DOHH2 (cell line): ENCODE results near the gene DLGAP1.

ENCODE experiments used
- H3F3A ChIP-seq: fragments of 200-600 bp; sonication (generic), shearing (Covaris generic); 2 replicates; pipeline ENCODE4 v1.6.0; 2016; ENCODE audit warnings: antibody characterized with exemption, mild to moderate bottlenecking; ENCODE audit not compliant: control insufficient read depth, insufficient read depth
- H3K27ac ChIP-seq: fragments of 200-600 bp; sonication (generic); 2 replicates; pipeline ENCODE4 v1.5.1; 2014; ENCODE audit warnings: low read depth, mild to moderate bottlenecking, low read length, moderate library complexity
- H3K27me3 ChIP-seq: fragments of 200-600 bp; sonication (generic); 2 replicates; pipeline ENCODE4 v1.6.1; 2014; ENCODE audit warnings: mild to moderate bottlenecking, low read length, mixed read lengths; ENCODE audit not compliant: control insufficient read depth
- H3K36me3 ChIP-seq: fragments of 200-600 bp; sonication (generic); 2 replicates; pipeline ENCODE4 v1.6.1; 2014; ENCODE audit warnings: mild to moderate bottlenecking, low read length, moderate library complexity, mixed read lengths; ENCODE audit not compliant: control insufficient read depth
- H3K4me1 ChIP-seq: fragments of 200-600 bp; sonication (generic); 2 replicates; pipeline ENCODE4 v1.6.1; 2014; ENCODE audit warnings: mild to moderate bottlenecking, low read length, mixed read lengths; ENCODE audit not compliant: control insufficient read depth
- H3K4me2 ChIP-seq: fragments of 200-600 bp; sonication (generic); 2 replicates; pipeline ENCODE4 v1.6.0; 2014; ENCODE audit warnings: mild to moderate bottlenecking, low read length, moderate library complexity
- H3K4me3 ChIP-seq: fragments of 200-600 bp; sonication (generic); 2 replicates; pipeline ENCODE4 v1.5.1; 2014; ENCODE audit warnings: mild to moderate bottlenecking, low read length, mixed read lengths
- H3K79me2 ChIP-seq: fragments of 200-600 bp; sonication (generic); 2 replicates; pipeline ENCODE4 v1.6.1; 2014; ENCODE audit warnings: mild to moderate bottlenecking, low read length, mixed read lengths; ENCODE audit not compliant: control insufficient read depth
- H3K9me2 ChIP-seq: fragments of 200-600 bp; sonication (generic); replicated peaks from 2 replicates; pipeline ENCODE4 v1.6.1; 2014; ENCODE audit warnings: mild to moderate bottlenecking, low read length, mixed read lengths; ENCODE audit not compliant: control insufficient read depth
- H3K9me3 ChIP-seq: fragments of 200-600 bp; sonication (generic); 2 replicates; pipeline ENCODE4 v1.6.1; 2014; ENCODE audit warnings: antibody characterized with exemption, low read length, mixed read lengths; ENCODE audit not compliant: control insufficient read depth, insufficient read depth
- H4K20me1 ChIP-seq: fragments of 200-600 bp; sonication (generic); 2 replicates; pipeline ENCODE4 v1.6.0; 2014; ENCODE audit warnings: low read depth, mild to moderate bottlenecking, antibody characterized with exemption, low read length, moderate library complexity; ENCODE audit not compliant: control insufficient read depth, insufficient read depth
- EZH2phosphoT487 ChIP-seq: fragments of 200-600 bp; sonication (generic); IDR thresholded peaks from 2 replicates; pipeline ENCODE4 v1.6.1; 2017; ENCODE audit warnings: borderline replicate concordance, mild to moderate bottlenecking, antibody characterized with exemption, low read length, moderate library complexity, mixed read lengths
- TF ChIP-seq, protein P1 (sequence below): fragments of 200-600 bp; sonication (generic); IDR thresholded peaks from one replicate; pipeline ENCODE4 v1.5.1; 2014; ENCODE audit warnings: antibody characterized with exemption, mild to moderate bottlenecking, low read depth, low read length; ENCODE audit not compliant: poor library complexity, severe bottlenecking

The DLGAP1 gene

DNA sequence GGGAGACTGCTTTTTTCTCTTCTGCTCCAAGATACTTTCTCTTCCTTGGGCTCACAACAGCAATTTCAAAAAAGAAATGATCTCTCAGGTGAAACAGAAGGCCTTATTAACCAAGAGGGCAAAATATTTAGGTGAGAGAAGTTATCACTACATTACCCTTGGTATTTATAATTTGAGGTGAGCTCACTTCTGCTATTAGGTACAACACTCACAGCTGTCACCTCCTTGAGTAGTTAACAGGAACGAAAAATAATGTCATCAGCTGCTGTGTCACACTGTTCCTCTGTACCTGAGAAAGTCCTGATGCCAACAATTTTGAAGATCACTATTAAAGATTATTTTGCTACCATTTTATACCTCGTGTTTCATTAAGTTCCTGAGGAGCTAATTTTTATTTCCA, 205.0 kb downstream of the DLGAP1 start:
- H4K20me1 ChIP-seq: no peaks in the 10 kb centered on the region
- no peaks in the 10 kb centered on the region for H3K79me2 ChIP-seq
- H3K36me3 ChIP-seq: no peaks in the 10 kb centered on the region
- H3K27ac ChIP-seq: no peak overlapping the region
- H3K9me2 ChIP-seq: no peaks in the 10 kb centered on the region; the same call in 1 of the 2 replicates
- no peaks in the 10 kb centered on the region for H3F3A ChIP-seq
- no peaks in the 10 kb centered on the region for H3K27me3 ChIP-seq
- H3K4me1 ChIP-seq: no peaks in the 10 kb centered on the region
- TF ChIP-seq EZH2phosphoT487: no peak
- TF ChIP-seq, protein P1, sequence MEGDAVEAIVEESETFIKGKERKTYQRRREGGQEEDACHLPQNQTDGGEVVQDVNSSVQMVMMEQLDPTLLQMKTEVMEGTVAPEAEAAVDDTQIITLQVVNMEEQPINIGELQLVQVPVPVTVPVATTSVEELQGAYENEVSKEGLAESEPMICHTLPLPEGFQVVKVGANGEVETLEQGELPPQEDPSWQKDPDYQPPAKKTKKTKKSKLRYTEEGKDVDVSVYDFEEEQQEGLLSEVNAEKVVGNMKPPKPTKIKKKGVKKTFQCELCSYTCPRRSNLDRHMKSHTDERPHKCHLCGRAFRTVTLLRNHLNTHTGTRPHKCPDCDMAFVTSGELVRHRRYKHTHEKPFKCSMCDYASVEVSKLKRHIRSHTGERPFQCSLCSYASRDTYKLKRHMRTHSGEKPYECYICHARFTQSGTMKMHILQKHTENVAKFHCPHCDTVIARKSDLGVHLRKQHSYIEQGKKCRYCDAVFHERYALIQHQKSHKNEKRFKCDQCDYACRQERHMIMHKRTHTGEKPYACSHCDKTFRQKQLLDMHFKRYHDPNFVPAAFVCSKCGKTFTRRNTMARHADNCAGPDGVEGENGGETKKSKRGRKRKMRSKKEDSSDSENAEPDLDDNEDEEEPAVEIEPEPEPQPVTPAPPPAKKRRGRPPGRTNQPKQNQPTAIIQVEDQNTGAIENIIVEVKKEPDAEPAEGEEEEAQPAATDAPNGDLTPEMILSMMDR: no peak
- no peaks in the 10 kb centered on the region for H3K9me3 ChIP-seq
- no peak overlapping the region for H3K4me2 ChIP-seq
- H3K4me3 ChIP-seq: no peak overlapping the region

- H3K4me1 ChIP-seq: no peaks in the 10 kb centered on the region
- no peak for TF ChIP-seq EZH2phosphoT487
- TF ChIP-seq, protein P1: no peak
- H3K27me3 ChIP-seq: no peaks in the 10 kb centered on the region
- H3F3A ChIP-seq: no peaks in the 10 kb centered on the region
- H3K9me3 ChIP-seq: no peaks in the 10 kb centered on the region
- no peaks in the 10 kb centered on the region for H3K36me3 ChIP-seq
- H4K20me1 ChIP-seq: no peaks in the 10 kb centered on the region
- H3K79me2 ChIP-seq: no peaks in the 10 kb centered on the region
- no peak overlapping the region for H3K4me3 ChIP-seq
- no peak overlapping the region for H3K27ac ChIP-seq
- H3K9me2 ChIP-seq: no peaks in the 10 kb centered on the region; the same call in 1 of the 2 replicates
- no peak overlapping the region for H3K4me2 ChIP-seq
Measured at GRCh38 chr18:4248686-4249085, 206.4 kb downstream of the DLGAP1 start.

GRCh38 chr18:4246374-4246773, 208.7 kb downstream of the DLGAP1 start:
- H3K4me2 ChIP-seq: no peak overlapping the region
- no peaks in the 10 kb centered on the region for H3K27me3 ChIP-seq
- no peaks in the 10 kb centered on the region; the same call in 1 of the 2 replicates for H3K9me2 ChIP-seq

More at GRCh38 chr18:4246374-4246773, 208.7 kb downstream of the DLGAP1 start:
- Histone ChIP-seq H3K36me3 (no peaks in the 10 kb centered on the region), H4K20me1 (no peaks in the 10 kb centered on the region), H3K27ac (no peak overlapping the region), H3F3A (no peaks in the 10 kb centered on the region), H3K9me3 (no peaks in the 10 kb centered on the region), H3K4me1 (no peaks in the 10 kb centered on the region), H3K79me2 (no peaks in the 10 kb centered on the region), H3K4me3 (no peak overlapping the region)
- TF ChIP-seq EZH2phosphoT487: no peak
- TF ChIP-seq, protein P1: no peak
